HK-2 (cell line): Measurements from ENCODE around the gene TMEM190.
"Not testable (repeated sequence)": the region's sequence is repeated elsewhere in the genome, so short reads cannot be mapped to it uniquely, and the experiment has no call there.

Experiments
- DNase-seq: peaks from one replicate; pipeline ENCODE4 v3.0.0-alpha.2; 2018; ENCODE audit not compliant: unreplicated experiment

Gene TMEM190

GRCh38 chr19:55419624-55420236 is 43.1 kb downstream of the TMEM190 start:
- no peak for DNase-seq

- DNase-seq = not testable (repeated sequence)
These were observed 44.7 kb downstream of the TMEM190 start for GRCh38 chr19:55421281-55421680.

GRCh38 chr19:55423225-55424005 is 46.8 kb downstream of the TMEM190 start:
- no peak for DNase-seq

GRCh38 chr19:55424518-55424917 is 47.9 kb downstream of the TMEM190 start:
- no peak for DNase-seq

GRCh38 chr19:55426042-55426441 is 49.4 kb downstream of the TMEM190 start:
- DNase-seq = no peak
